ENCODE data around the gene RFC3.
A peak's percentile ranks its signal among the peaks of the same experiment; 100 is the strongest.

Gene RFC3

DNA sequence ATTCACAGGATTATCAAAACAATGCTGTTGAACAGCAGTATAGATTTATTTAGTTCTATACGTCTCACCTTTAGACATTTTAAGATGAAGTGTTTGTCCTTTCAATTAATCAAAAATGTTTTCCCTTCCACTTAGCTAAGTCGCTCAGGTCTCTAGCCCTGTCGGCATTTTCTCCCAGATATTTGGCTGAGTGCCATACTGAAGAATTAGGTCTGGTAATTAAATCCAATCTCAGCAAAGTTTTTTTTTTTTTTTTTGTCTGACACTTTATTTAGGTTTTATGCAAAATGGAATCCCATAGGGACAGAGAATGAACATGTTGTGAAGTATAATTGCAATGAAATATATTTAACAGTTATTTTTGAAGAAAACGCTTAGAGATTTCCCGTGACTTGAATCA lies 44.1 kb downstream of the RFC3 start:
- H3K4me3 ChIP-seq (ENCODE audit: low read depth, low read length) = no peak overlapping the region
- in situ Hi-C loops (cut with HindIII; ENCODE audit: low sequenced_read_pairs) = no loop called here
- no peak for DNase-seq (ENCODE audit: low read depth)
- TF ChIP-seq, protein P1, sequence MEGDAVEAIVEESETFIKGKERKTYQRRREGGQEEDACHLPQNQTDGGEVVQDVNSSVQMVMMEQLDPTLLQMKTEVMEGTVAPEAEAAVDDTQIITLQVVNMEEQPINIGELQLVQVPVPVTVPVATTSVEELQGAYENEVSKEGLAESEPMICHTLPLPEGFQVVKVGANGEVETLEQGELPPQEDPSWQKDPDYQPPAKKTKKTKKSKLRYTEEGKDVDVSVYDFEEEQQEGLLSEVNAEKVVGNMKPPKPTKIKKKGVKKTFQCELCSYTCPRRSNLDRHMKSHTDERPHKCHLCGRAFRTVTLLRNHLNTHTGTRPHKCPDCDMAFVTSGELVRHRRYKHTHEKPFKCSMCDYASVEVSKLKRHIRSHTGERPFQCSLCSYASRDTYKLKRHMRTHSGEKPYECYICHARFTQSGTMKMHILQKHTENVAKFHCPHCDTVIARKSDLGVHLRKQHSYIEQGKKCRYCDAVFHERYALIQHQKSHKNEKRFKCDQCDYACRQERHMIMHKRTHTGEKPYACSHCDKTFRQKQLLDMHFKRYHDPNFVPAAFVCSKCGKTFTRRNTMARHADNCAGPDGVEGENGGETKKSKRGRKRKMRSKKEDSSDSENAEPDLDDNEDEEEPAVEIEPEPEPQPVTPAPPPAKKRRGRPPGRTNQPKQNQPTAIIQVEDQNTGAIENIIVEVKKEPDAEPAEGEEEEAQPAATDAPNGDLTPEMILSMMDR (IDR thresholded peaks at IDR 0.05; ENCODE audit: low read depth, low read length, missing control alignments) = no peak

GRCh38 chr13:33863188-33863789 lies 45.3 kb downstream of the RFC3 start:
- in situ Hi-C loops (cut with HindIII; ENCODE audit: low sequenced_read_pairs) = no loop called here
- no peak overlapping the region for H3K4me3 ChIP-seq (ENCODE audit: low read depth, low read length)
- TF ChIP-seq, protein P1 (IDR thresholded peaks at IDR 0.05; ENCODE audit: low read depth, low read length, missing control alignments) = no peak
- no peak for DNase-seq (ENCODE audit: low read depth)

- in situ Hi-C loops (cut with HindIII; ENCODE audit: low sequenced_read_pairs) = no loop called here
- no peak for DNase-seq (ENCODE audit: low read depth)
- no peak overlapping the region for H3K4me3 ChIP-seq (ENCODE audit: low read depth, low read length)
- TF ChIP-seq, protein P1 (IDR thresholded peaks at IDR 0.05; ENCODE audit: low read depth, low read length, missing control alignments) = no peak
Observed at GRCh38 chr13:33865945-33866344, 48.0 kb downstream of the RFC3 start.

DNA sequence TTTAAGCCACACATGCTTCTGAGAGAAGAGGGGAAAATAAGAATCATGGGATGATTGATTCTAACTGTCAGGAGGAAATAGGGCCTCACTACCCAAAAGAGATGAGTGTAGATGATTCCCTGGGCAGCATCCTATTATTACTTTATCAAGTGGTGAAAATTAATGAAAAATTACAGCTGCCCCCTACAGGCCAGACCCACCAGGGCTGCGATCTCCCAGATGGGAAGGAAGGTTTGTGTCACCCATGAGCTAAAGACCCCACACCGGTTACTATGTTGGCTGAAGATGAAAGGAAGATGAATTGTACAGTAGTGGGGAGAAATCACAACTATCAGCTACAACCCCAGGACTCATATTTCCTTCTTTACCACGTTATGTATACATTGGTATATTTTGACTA lies 49.5 kb downstream of the RFC3 start:
- no peak overlapping the region for H3K4me3 ChIP-seq (ENCODE audit: low read depth, low read length)

DNA sequence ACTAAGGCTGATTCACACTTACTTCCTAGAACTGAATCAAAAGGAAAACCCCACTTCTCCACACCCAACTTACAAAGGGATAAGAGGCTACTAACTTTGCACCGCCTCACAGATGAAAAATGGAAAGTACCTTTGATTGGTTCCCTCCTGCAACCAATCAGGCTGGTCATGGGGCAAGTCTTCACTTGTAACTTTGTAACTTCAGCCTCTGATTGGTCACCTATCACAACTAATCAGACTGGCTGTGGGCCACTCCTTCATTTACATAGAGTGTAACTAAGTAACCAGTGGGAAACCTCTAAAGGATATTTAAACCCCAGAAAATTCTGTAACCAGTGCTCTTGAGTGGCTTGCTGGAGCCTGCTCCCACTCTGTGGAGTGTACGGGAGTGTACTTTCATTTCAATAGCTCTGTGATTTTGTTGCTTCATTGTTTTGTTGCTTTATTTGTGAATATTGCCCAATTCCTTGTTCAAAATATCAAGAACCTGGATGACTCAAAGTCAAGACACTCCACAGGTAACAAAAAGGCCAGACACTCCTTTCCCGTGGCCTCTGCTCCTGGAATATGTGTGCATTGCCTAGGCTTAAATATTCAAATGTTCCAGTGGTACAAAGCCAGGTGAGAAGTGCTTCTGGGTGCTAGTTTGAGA lies 50.5 kb downstream of the RFC3 start:
- H3K4me3 ChIP-seq (ENCODE audit: low read depth, low read length) = no peak overlapping the region
- in situ Hi-C loops (cut with HindIII; ENCODE audit: low sequenced_read_pairs) = no loop called here
- DNase-seq (ENCODE audit: low read depth) = no peak
- TF ChIP-seq, protein P1 (IDR thresholded peaks at IDR 0.05; ENCODE audit: low read depth, low read length, missing control alignments) = no peak

More for the DNA sequence above, 49.5 kb downstream of the RFC3 start:
- in situ Hi-C loops (cut with HindIII; ENCODE audit: low sequenced_read_pairs) = no loop called here
- DNase-seq (ENCODE audit: low read depth) = no peak
- TF ChIP-seq, protein P1 (IDR thresholded peaks at IDR 0.05; ENCODE audit: low read depth, low read length, missing control alignments) = peak; percentile 10

DNA sequence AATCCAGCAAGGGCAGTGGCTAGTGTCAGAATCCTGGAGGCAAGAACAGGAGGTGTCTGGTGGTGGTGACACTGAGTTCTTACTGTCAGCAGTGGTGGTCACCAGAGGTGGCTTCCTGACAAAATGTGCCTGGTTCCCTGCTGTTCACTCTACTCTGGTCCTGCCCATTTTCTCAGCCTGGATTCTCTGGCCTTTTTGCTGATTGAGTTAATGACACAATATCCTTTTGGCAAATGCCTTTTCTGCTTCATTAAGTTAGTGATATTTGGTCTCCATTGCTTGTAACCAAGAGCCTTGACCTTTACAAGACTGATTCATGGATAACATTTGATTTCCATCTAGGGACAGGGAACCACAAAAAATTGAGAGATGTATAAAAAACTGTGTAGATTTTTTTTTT lies 51.1 kb downstream of the RFC3 start:
- peak; percentile 24 for DNase-seq (ENCODE audit: low read depth)
- no peak overlapping the region for H3K4me3 ChIP-seq (ENCODE audit: low read depth, low read length)
- in situ Hi-C loops (cut with HindIII; ENCODE audit: low sequenced_read_pairs) = no loop called here
- TF ChIP-seq, protein P1 (IDR thresholded peaks at IDR 0.05; ENCODE audit: low read depth, low read length, missing control alignments) = no peak

Measured in astrocyte of the cerebellum (primary cell).